Ovary (tissue), 9 donors: ENCODE data around the gene IGFLR1. TPM values are rescaled to one million over a fixed set of nuclear protein-coding genes. Genes with fewer than 3 reads are reported as not detected.

Experiments used
- DNase-seq, 5 donors: peaks; one replicate each; pipeline ENCODE4 v3.0.0-alpha.2; 2019 to 2020
- H3K27ac ChIP-seq, 2 donors: fragments of 200-600 bp; one replicate each; pipeline versions ENCODE4 v1.5.1 to v1.8.0; 2019 to 2022
- H3K27me3 ChIP-seq: fragments of 200-600 bp; one replicate; pipeline ENCODE4 v1.8.0; 2022
- H3K36me3 ChIP-seq: fragments of 200-600 bp; sonication (generic); one replicate; pipeline ENCODE4 v1.5.1; 2019
- H3K4me1 ChIP-seq: one replicate; pipeline ENCODE4 v1.8.1; 2013; ENCODE audit warnings: mild to moderate bottlenecking, moderate library complexity; ENCODE audit not compliant: insufficient read depth
- H3K4me3 ChIP-seq: fragments of 200-600 bp; sonication (generic); one replicate; pipeline ENCODE4 v1.5.1; 2017
- H3K9me3 ChIP-seq, 2 donors: fragments of 200-600 bp in 1 of 2; sonication (generic) in 1 of 2; one replicate each; pipeline versions ENCODE4 v1.5.1 to v1.8.1; 2013 to 2019; ENCODE audit warnings: mild to moderate bottlenecking in 1 of 2, moderate library complexity in 1 of 2
- CTCF ChIP-seq, 3 donors: fragments of 450-650 bp in 2 of 3; fragments of 200-600 bp in 1 of 3; IDR thresholded peaks; one replicate each; pipeline versions ENCODE4 v1.5.1 to v1.8.0; 2016 to 2022; ENCODE audit warnings: antibody characterized with exemption in 3 of 3, mild to moderate bottlenecking in 1 of 3
- EP300 ChIP-seq: sonication (generic); formaldehyde crosslinking; IDR thresholded peaks from one replicate; pipeline ENCODE4 v1.6.1; 2017; ENCODE audit warnings: antibody characterized with exemption
- POLR2A ChIP-seq: fragments of 450-650 bp; IDR thresholded peaks from one replicate; pipeline ENCODE4 v1.6.1; 2017; ENCODE audit warnings: antibody characterized with exemption, mild to moderate bottlenecking, moderate library complexity
- WGBS, 3 donors: extraction: QIAGEN DNeasy Blood & Tissue Kit in 1 of 3; methylation state at CpG; one replicate each; pipeline versions ENCODE4 v1.1.5 to v1.1.7; 2013 to 2017; 5-methylcytosine and 5-hydroxymethylcytosine counted together
- intact Hi-C, 4 donors: fragments of 100-400 bp; cut with DNase I; formaldehyde crosslinking; loops; one replicate each; pipeline versions ENCODE4 v1.11.0 to v1.15.1; 2022 to 2023
- polyA plus RNA-seq, 2 donors: library from polyadenylated mRNA; stranded (reverse); fragments of 200-250 nt in 1 of 2; fragments of 350-450 nt in 1 of 2; fragmentation: Illumina TruSeq in 1 of 2; extraction: RNeasy Lipid Tissue Mini Kit (QIAGEN cat#74804) in 1 of 2; gene quantifications; one replicate each; pipeline ENCODE4 v1.2.3, GENCODE V29; 2013 to 2014
- total RNA-seq, 7 donors: library from RNA; depleted of rRNA in 2 of 7; stranded (reverse); fragments of >200 nt in 2 of 7; fragmentation: NEBNext Ultra II Directional in 3 of 7; extraction: Animal tissue kit (Norgen Biotek cat#: 25700) in 3 of 7; gene quantifications; one replicate each; pipeline versions ENCODE4 v1.1.0 to v1.2.4, GENCODE V29; 2016 to 2023
- donor health status: DM: no; HTN: no; CAD: no; lungs with moderate emphysema.
- donor health status: DM: no; HTN: no; CAD: no.
- donor health status: Bipolar disorder and iron deficiency.
- donor health status: DM: yes; HTN: yes; CAD: no.
- donor health status: DM: no; HTN: no; CAD: no.
- donor health status: DM: yes; HTN: yes; CAD: no.

IGFLR1 gene
- total and polyA plus RNA-seq, 9 donors: 0.93 to 12.8 (median 7.6) TPM

- intact Hi-C loops: loop anchor here in 1 of 4 donors (10.0 kb wide), 1 partner anchor 101 kb away; the partner anchor contains the start of gene PRODH2
- no peak overlapping the region for H3K27ac ChIP-seq
- no peak for DNase-seq
- peaks cover 5% of the 10 kb centered on the region for H3K4me1 ChIP-seq
- no peaks in the 10 kb centered on the region for H3K27me3 ChIP-seq
- no peak overlapping the region for H3K4me3 ChIP-seq
- TF ChIP-seq CTCF (IDR thresholded peaks at IDR 0.05) (no peak), POLR2A (no peak), EP300 (no peak)
- no peaks in the 10 kb centered on the region for H3K9me3 ChIP-seq
- H3K36me3 ChIP-seq: no peaks in the 10 kb centered on the region
- WGBS, 3 donors: 58 to 74% (median 69%) methylated on average over 2 of the region's 2 CpGs
Measured at GRCh38 chr19:35713506-35713850, 28.8 kb downstream of the IGFLR1 start.

- no peaks in the 10 kb centered on the region for H3K9me3 ChIP-seq
- intact Hi-C loops: loop anchor here in 1 of 4 donors (10.0 kb wide), 1 partner anchor 102 kb away; the partner anchor contains the start of gene PRODH2
- H3K27me3 ChIP-seq: no peaks in the 10 kb centered on the region
- 65 to 75% (median 72%) methylated on average over 11 of the region's 11 CpGs for WGBS, 3 donors
- no peak for DNase-seq
- TF ChIP-seq POLR2A: no peak
- TF ChIP-seq CTCF (IDR thresholded peaks at IDR 0.05): no peak
- no peak for TF ChIP-seq EP300
- H3K27ac ChIP-seq: no peak overlapping the region
- peaks cover 5% of the 10 kb centered on the region for H3K4me1 ChIP-seq
- no peaks in the 10 kb centered on the region for H3K36me3 ChIP-seq
- H3K4me3 ChIP-seq: no peak overlapping the region
Measured at GRCh38 chr19:35712567-35713505, 29.4 kb downstream of the IGFLR1 start.

- TF ChIP-seq CTCF (IDR thresholded peaks at IDR 0.05): no peak
- no peak for TF ChIP-seq POLR2A
- TF ChIP-seq EP300: no peak
- no peak overlapping the region for H3K27ac ChIP-seq
- 45 to 61% (median 52%) methylated on average over 13 of the region's 13 CpGs for WGBS, 3 donors
- H3K9me3 ChIP-seq: no peaks in the 10 kb centered on the region
- intact Hi-C loops: loop anchor here in 1 of 4 donors (10.0 kb wide), 1 partner anchor 104 kb away; the partner anchor contains the start of gene PRODH2
- H3K36me3 ChIP-seq: no peaks in the 10 kb centered on the region
- no peak for DNase-seq
- no peak overlapping the region for H3K4me3 ChIP-seq
- H3K27me3 ChIP-seq: no peaks in the 10 kb centered on the region
- peaks cover 5% of the 10 kb centered on the region for H3K4me1 ChIP-seq
Measured at GRCh38 chr19:35710784-35711723, 31.2 kb downstream of the IGFLR1 start.

GRCh38 chr19:35708391-35708790, 33.9 kb downstream of the IGFLR1 start:
- intact Hi-C loops: no loop called here
- Histone ChIP-seq H3K4me3 (no peak overlapping the region), H3K36me3 (no peaks in the 10 kb centered on the region), H3K9me3 (no peaks in the 10 kb centered on the region), H3K27me3 (no peaks in the 10 kb centered on the region), H3K4me1 (no peaks in the 10 kb centered on the region), H3K27ac (no peak overlapping the region)
- no peak for DNase-seq
- 79 to 90% (median 86%) methylated on average over 1 of the region's 1 CpG for WGBS, 3 donors
- TF ChIP-seq POLR2A: no peak
- TF ChIP-seq EP300: no peak
- TF ChIP-seq CTCF (IDR thresholded peaks at IDR 0.05): no peak
